Gastroesophageal sphincter (tissue), 3 donors: ENCODE measurements around the gene AP2S1.

Source experiments
- EP300 ChIP-seq: sonication (generic); formaldehyde crosslinking; IDR thresholded peaks from one replicate; pipeline ENCODE4 v1.6.1; 2017; ENCODE audit warnings: antibody characterized with exemption, mild to moderate bottlenecking
- POLR2A ChIP-seq, 2 donors: fragments of 450-650 bp; IDR thresholded peaks; one replicate each; pipeline ENCODE4 v1.6.1; 2017; ENCODE audit warnings: antibody characterized with exemption in 2 of 2, mild to moderate bottlenecking in 2 of 2, moderate library complexity in 1 of 2
- POLR2AphosphoS5 ChIP-seq: sonication (generic); formaldehyde crosslinking; IDR thresholded peaks from one replicate; pipeline ENCODE4 v1.6.1; 2017; ENCODE audit warnings: antibody characterized with exemption
- TF ChIP-seq, protein P1 (sequence below), 4 experiments: fragments of 200-600 bp in 2 of 4; fragments of 450-650 bp in 2 of 4; sonication (generic) in 1 of 4; IDR thresholded peaks; one replicate each; pipeline ENCODE4 v1.5.1; 2017 to 2019; ENCODE audit warnings: antibody characterized with exemption in 4 of 4, mild to moderate bottlenecking in 2 of 4, moderate library complexity in 2 of 4

DNA sequence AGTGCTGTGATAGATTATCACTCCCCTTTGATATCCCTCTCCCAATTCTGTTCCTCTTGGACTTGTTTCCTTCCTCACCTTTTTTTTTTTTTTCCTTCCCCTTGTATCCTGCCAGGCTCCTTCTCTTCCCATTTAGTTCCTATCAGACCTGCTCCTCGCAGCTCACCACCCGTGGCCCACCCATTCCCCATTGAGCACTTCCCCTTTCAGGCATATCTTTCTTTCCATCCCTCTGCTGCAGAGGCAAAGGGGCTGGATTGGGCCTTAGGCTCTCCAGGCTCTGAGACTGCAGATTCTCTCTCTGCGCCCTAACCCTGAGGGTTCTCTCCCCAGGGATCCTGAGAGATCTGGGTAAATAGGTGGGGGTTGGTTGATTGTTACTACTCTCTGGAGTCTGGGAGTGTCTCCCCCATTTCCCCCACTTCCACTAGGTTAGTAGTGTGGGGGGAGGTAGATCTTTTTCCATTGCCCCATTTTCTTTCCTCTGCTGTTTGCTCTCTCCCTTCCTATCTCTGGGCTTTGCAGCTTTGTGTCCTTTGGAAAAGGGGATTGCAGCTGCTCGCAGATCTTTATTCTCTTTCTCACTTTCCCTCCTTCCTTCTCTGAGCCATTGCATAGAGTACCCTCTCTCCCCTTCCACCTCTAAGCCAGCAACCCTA, 12.5 kb upstream of the AP2S1 start:
- TF ChIP-seq, protein P1, sequence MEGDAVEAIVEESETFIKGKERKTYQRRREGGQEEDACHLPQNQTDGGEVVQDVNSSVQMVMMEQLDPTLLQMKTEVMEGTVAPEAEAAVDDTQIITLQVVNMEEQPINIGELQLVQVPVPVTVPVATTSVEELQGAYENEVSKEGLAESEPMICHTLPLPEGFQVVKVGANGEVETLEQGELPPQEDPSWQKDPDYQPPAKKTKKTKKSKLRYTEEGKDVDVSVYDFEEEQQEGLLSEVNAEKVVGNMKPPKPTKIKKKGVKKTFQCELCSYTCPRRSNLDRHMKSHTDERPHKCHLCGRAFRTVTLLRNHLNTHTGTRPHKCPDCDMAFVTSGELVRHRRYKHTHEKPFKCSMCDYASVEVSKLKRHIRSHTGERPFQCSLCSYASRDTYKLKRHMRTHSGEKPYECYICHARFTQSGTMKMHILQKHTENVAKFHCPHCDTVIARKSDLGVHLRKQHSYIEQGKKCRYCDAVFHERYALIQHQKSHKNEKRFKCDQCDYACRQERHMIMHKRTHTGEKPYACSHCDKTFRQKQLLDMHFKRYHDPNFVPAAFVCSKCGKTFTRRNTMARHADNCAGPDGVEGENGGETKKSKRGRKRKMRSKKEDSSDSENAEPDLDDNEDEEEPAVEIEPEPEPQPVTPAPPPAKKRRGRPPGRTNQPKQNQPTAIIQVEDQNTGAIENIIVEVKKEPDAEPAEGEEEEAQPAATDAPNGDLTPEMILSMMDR (IDR thresholded peaks at IDR 0.05): no peak
- TF ChIP-seq POLR2A (IDR thresholded peaks at IDR 0.05): no peak
- no peak for TF ChIP-seq EP300
- TF ChIP-seq POLR2AphosphoS5: no peak
